H1 (cell line): ENCODE data around the gene ESD. TPM values are rescaled to one million over a fixed set of nuclear protein-coding genes. Genes with fewer than 3 reads are reported as not detected.

Experiments
- CEBPB ChIP-seq: IDR thresholded peaks from 2 replicates; pipeline ENCODE4 v1.6.1; 2012; ENCODE audit warnings: low read depth, low read length
- HDAC6 ChIP-seq: IDR thresholded peaks from one replicate; pipeline ENCODE4 v1.7.1; 2012; ENCODE audit warnings: low read depth, mild to moderate bottlenecking, inconsistent platforms, low read length, moderate library complexity
- JUN ChIP-seq: IDR thresholded peaks from 2 replicates; pipeline ENCODE4 v1.6.1; 2011; ENCODE audit warnings: low read depth, mild to moderate bottlenecking, improper control_type of control experiment, low read length
- KDM5A ChIP-seq: fragments of 200-600 bp; IDR thresholded peaks from 2 replicates; pipeline ENCODE4 v1.7.1; 2012; ENCODE audit warnings: mild to moderate bottlenecking, low read length, inconsistent platforms, mixed read lengths
- SIX5 ChIP-seq: IDR thresholded peaks from 2 replicates; pipeline ENCODE4 v1.6.1; 2011; ENCODE audit warnings: mild to moderate bottlenecking, low read depth, low read length
- polyA plus RNA-seq, 7 experiments: library from polyadenylated mRNA; depleted of rRNA in 3 of 7; stranded (reverse) in 5 of 7; unstranded in 2 of 7; fragments of >200 nt in 5 of 7; fragments of 200-250 nt in 2 of 7; gene quantifications; 1 replicate in 5 of 7; 2 replicates in 1 of 7; 4 replicates in 1 of 7; pipeline versions ENCODE4 v1.2.1 to v1.2.3, GENCODE V29; 2011 to 2013; ENCODE audit warnings: missing spikeins in 2 of 7, mixed read lengths in 2 of 7
- total RNA-seq: library from RNA; stranded (reverse); fragmentation: NEBNext Ultra II Directional; extraction: Animal tissue kit (Norgen Biotek cat#: 25700); gene quantifications from 2 replicates; pipeline ENCODE4 v1.2.1, GENCODE V29; 2021
- TF ChIP-seq, protein P1 (sequence below): IDR thresholded peaks from 2 replicates; pipeline ENCODE4 v1.6.1; 2012; ENCODE audit warnings: low read length, inconsistent platforms

ESD gene
- total and polyA plus RNA-seq, 2 of the 8 experiments (the other 6 are each of a cell fraction or from before 2014, with no cell fraction given), result 40.3 to 55.8 TPM

DNA sequence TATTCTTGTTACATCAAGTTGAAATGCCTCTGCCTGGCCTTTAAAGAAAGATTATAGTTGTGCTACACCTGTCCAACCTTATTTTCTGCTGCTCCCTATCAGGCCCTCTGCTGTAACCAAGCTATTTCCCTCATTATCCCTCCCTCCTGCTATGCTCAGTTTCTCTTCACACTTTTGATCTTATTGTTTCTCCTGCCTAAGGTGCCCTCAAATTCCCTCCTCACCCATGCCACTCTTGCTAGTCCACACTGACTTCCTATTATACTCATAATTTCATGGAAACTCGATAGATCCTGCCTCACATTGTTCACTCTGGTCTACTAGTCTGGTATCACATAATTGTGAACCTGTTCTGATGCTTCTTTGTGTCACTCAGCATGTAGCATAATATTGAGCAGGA is 19.4 kb upstream of the ESD start (continued):
- TF ChIP-seq, protein P1, sequence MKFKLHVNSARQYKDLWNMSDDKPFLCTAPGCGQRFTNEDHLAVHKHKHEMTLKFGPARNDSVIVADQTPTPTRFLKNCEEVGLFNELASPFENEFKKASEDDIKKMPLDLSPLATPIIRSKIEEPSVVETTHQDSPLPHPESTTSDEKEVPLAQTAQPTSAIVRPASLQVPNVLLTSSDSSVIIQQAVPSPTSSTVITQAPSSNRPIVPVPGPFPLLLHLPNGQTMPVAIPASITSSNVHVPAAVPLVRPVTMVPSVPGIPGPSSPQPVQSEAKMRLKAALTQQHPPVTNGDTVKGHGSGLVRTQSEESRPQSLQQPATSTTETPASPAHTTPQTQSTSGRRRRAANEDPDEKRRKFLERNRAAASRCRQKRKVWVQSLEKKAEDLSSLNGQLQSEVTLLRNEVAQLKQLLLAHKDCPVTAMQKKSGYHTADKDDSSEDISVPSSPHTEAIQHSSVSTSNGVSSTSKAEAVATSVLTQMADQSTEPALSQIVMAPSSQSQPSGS, result no peak
- TF ChIP-seq HDAC6 (no peak), KDM5A (no peak), SIX5 (no peak), CEBPB (no peak), JUN (no peak)
- TF ChIP-seq, all 59 proteins: peak for 0
